NCI-H1092 (cell line): ENCODE data around the gene AQP12A.

ENCODE experiments used
- DNase-seq: peaks from one replicate; lab custom pipeline; 2025; lab: John Stamatoyannopoulos, UW

Gene AQP12A

DNA sequence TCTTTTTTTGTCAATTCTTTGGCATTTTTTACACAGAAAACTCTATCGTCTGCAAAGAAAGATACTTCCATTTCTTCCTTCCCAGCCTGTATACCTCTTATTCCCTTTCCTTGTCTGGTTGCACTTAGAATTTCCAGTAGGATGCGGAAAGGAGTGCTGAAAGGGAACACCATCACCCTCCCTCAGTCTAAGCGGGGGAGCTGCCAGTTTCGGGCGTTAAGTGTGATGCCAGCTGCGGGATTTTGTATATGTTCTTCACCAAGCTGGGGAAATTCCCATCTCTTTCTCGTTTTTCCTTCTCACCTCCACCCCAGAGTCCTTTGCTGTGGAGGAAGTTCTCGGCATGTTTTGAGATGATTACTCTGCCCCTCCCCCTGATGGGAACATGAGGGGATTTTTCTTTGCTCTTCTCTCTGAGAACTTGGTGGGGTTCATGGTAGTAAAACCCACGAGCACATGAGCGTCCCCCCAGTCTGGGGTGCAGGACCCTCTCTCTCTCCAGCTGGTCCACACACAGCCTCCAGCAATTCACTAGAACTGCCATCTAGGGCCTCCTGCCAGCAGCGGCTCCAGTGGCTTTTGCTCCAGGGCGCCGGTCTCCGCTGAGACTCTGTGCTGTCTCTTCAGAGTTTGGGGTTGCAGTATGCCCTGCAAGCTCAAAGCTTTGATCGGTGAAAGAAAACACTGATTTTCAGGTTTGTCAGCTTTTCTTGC, 15.5 kb downstream of the AQP12A start:
- no peak for DNase-seq

DNA sequence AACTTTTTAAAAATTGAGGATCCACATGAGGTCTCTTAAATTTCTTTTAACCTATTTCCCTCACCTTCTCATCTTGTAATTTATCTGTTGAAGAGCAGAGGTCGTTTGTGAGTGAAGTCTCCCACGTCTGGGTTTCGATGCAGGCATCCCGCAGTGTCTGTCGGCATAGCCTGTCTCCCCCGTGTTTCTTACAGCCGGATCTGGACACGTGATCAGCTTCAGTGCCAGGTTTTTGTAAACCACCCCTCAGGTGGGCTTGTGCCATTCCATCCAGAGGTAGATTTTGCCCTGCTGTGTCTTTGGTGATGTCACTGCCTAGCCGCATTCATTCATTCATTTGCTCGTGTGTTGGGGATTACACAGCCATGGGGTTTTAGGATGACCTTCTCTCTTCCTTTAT, 16.2 kb downstream of the AQP12A start:
- DNase-seq = no peak

DNA sequence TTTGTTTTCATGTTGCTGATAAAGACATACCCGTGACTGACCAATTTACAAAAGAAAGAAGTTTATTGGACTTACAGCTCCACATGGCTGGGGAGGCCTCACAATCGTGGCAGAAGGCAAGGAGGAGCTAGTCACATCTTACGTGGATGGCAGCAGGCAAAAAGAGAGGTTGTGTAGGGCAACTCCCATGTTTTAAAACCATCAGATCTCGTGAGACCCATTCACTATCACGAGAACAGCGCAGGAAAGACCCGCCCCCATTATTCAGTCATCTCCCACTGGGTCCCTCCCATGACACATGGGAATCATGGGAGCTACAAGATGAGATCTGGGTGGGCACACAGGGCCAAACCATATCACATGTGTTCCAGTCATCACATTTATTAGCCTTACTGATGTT, 16.8 kb downstream of the AQP12A start:
- DNase-seq = no peak

DNA sequence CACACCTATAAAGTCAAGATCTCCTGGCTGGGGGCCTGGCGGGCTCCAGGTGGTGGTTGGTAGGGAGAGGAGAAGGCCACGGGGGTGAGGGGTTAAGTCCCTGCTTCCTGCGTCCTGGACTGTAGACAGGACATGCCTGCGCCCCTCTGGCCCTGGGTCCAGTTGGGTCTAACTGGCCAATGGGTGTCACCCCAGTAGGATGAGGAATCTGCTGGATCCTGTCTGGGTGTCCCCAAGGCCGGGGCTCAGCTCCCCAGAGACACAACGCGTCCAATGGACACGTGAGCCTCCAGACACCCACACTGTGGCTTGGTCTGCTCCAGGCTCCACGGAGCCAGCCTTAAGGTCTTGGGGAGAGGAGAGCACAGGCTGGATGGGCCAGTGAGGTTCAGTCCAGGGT, 19.6 kb downstream of the AQP12A start:
- no peak for DNase-seq

DNA sequence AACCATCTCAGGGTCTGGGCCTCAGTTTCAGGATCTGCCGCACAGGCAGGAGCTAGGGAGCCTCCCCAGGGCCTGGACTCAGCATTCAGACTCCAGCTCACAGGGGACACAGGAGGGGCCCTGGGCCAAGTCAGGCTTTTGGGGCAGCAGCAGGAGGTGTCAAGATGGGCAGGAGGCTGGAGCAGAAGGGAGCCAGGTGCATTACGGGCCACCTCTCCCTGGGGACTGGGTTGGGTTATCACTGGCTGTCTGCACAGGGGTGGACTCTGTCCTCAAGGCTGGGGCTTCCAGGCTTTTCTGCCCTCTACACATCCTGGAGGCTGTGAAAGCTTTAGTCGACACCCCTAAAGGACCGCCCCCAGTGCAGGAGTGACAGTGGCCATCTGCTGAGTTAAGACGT, 20.0 kb downstream of the AQP12A start:
- DNase-seq = no peak

DNA sequence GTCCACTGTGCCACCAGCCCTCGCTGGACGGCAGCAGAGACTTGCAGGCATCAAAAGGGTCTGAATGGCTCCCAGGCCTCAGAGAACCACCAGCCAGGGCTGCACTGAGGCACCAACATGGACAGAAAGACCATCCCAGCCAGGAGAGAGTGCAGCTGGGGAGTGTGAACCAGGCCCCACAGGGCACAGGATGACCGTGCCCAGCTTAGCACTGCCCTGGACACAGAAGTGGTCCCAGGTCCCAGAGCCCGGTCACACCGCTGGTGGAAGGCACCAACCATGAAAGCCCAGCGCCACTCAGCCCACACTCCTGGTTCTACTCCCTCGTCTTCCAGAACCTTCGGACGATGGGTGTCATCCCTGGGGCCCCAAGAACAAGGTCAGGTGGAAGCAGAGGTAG, 20.5 kb downstream of the AQP12A start:
- no peak for DNase-seq

DNA sequence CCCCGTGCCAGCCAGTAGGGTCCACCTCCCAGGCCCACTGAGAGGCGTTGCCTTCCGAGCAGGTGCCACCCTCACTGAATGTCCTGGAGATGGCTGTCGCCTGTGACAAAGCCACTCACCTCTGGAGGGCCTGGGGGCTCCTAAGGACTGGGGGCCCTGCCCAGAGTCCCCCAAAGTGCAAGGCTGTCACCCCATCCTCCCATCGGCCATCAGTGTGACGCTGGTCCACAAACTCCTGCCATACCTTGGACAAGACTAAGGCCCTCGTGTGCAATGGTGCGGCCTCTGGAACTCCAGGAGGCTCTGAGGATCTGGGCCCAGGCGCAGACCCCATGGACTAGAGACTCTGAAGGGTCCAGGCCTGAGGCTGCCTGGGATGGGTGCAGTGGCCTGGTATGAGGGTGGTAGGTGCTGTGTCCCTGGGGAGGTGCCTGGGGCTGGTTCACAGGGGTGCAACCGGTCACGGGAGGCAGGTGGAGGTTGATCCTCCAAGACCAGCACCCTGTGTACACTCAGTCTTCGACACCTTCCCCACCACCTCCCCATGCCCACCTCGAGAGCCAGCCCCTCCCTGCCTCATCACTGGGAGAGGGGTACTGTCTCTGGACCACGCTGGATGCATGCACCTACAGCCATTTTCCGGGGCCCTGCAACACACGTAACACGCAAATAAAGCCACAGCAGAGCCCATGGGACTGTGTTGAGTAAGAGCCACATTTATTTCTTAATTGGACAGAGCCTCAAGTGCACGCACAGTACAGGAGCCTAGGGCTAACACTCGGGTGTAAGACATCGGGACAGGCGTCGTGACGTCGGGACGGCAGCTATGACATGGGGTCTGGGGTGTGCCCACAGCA, 21.6 kb downstream of the AQP12A start:
- DNase-seq = no peak

DNA sequence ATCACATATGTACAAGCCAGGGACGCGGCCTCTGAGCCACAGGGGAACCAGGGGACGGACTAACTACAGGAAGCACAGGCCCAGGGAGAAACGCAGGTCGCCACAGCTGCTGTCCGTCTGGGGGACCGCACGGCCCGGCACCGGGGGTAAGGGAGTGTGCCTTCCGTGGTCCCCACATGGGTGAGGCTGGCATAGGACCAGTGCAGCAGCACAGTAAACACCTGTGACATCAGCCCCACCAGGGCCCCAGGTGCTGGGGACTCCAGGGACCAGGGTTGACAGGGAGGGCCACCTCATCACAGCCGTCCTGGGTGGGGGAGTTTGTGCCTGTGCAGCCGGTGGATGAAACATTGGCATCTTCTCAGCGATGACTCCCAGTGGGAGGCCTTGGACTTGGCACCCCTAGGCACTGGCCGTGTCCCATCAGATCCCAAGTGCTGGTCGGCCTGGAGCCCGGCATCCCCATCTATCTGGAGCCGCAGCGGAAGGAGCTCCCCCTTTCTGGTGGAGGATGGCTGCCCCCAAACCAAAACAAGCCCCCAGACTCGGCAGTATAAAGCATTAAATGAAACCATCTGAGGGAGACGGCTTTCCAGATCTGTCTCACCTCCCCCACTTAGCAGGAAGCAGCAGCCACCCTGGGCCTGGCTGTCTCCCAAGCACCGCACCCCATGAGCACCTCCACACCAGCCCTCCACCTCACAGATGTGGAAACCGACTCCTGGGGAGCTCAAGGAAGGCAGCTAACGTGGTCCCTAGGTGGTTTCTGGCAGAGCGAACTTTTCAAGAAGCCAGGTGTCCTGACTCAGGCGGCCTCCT, 22.5 kb downstream of the AQP12A start:
- DNase-seq = no peak

DNA sequence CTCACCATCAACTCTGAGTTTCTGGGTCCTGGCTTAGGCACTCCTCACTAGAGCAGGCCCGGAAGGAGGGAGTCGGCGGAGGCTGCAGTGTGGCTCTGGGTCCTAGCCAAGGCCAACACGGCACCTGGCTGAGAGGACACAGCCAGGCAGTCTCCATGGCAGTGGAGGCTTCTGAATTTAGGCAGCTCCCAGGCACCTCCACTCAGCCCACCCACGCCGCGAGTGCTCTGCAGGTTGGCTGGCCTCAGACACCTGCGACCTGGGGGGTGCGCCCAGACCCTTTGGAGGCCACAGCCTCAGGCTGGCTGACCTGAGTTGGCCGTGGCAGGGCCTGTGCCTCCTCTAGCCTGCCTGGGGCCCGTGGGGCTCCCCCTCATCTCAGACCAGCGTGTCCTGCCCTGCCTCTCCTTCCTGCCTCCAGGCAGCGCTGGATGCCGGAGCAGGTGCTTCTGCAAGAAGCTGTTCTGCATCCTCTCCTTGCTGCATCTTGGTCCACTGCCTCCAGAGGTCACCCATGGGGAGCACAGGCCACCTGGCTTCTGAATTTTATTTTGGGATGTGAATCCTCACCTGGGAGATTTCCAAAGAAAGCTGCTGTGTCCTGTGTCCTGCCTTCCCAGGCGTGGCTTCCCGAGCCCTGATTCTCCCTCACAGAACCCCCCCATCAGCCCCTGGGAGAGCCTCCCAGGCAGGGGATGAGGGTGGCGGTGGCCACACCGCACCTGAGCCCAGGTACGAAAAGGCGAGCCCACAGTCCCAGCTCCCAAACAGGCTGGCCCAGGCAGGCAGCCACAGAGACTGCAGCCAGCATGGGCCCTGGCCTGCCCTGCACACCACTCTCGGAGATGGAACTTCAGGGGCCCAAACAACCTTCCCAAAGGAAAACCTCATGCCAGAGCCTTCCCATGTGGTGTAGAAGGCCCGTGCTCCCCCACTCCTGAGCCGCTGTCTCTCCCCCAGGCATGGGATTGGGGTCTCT, 23.4 kb downstream of the AQP12A start:
- DNase-seq = no peak

DNA sequence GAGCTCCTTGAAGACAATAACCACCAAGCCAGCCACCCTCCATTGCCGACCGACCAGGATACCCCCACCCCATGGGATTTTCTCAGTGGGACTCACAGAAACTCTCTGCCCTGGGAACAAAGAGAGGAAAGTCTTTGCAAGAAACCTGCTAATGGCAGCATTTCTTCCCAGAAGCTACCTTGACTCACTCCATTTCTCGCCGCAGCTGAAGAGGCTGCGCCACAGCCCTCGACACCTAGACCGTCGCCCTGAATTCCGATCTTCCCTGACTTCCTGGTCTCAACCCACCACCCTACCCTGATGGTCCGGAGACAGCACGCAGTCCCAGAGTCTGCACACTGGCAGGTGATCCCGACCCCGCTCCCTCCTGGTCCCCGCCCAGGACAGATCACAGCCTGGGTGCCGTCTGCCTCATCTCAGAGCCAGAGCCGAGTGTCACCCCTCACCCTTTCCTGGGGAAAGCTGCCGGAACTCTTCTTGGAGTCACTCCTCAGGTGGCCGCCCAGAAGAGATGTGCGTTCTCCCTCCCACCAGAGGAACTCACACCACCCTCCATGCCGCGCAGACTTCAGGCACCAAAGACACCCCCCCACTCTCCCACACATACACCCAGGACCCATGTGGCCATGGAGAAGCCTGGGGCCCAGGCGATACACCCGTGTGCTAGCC, 24.6 kb downstream of the AQP12A start:
- DNase-seq = no peak

DNA sequence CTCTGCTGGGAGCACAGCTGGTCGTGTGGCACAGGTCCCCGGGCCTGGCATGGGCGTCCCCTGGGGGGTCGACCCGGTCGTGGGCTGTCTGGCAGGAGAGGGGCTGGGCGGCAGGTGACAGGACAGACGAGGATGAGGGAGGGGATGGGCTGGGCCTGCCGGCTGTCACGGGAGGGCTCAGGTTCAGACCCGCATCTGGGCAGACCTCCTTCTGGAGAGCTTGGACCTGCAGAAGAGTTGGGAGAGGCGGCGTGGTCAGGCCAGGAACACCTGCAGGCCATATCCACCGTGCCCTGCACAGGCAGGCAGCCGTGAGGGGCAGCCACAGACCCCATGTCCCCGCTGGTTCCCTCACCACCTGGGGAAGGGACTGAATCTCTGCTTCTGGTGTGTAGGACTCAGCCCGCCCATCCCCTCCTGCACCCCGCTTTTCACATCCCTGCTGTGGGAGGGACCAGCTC, 25.5 kb downstream of the AQP12A start:
- DNase-seq = no peak

DNA sequence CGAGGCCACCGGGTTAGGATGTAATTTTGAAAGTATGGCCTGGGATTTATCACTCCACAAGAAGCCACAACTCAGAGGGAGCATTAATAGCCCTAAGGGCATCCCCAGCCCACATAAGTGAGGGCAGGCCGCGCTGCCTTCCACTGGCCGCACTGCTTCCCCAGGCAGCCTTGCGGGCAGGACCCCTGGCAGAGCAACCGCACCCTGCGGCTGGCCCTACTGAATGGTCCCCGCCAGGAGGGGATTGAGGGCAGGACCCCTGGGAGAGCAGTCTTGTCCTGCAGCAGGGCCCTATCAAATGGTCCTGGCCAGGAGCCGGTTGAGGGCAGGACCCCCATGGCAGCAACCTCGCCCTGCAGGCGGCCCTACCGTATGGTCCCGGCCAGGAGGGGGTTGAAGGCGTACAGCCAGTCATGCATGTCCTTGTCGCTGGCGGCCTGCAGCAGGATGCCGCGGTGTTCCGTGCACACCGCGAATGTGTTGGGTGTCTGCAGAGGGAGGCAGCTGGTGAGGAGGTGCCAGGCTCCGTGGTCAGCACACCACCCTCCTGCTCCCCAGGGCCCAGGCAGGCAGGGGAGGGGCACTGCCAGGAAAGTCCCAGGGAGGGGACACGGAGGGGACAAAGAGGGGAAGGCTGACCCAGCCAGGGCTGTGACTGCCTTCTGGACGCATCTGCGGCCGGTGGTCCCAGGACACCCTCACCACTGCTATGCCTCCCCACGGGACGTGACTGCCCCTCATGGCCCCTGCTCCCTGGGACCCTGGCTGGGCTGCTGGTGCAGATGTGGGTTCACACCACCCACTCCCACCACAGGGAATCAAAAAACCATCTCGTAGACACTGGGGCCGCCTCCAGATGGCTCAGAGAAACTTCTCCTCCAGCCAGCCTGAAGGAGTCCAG, 26.3 kb downstream of the AQP12A start:
- DNase-seq = no peak

DNA sequence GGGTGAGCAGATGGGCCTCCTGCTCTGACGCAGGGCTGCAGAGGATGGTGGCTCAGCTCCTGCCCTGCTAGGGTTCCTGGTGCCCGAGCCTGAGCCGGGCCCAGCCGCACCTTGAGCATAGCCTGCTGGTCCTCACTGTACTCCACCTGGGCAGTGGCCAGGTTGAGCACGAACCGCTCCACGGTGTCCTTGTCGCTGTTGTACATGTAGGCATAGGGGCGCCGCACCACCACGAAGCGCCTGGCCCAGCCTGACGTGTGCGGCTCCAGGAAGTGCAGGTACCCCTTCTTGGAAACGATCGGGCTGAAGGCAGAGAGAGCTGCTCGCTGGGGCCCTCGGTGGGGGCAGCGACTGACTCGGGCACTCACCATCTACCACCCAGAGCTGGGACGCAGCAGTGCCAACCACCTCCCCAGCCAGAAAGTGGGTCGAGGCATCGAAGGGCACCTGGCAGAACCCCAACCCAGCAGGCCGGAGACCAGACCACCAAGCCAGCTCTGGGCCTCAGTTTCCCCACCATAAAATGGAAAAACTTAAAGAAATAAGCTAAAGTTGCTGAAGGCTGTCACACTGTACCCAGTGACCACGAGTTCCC, 27.3 kb downstream of the AQP12A start:
- DNase-seq = no peak

DNA sequence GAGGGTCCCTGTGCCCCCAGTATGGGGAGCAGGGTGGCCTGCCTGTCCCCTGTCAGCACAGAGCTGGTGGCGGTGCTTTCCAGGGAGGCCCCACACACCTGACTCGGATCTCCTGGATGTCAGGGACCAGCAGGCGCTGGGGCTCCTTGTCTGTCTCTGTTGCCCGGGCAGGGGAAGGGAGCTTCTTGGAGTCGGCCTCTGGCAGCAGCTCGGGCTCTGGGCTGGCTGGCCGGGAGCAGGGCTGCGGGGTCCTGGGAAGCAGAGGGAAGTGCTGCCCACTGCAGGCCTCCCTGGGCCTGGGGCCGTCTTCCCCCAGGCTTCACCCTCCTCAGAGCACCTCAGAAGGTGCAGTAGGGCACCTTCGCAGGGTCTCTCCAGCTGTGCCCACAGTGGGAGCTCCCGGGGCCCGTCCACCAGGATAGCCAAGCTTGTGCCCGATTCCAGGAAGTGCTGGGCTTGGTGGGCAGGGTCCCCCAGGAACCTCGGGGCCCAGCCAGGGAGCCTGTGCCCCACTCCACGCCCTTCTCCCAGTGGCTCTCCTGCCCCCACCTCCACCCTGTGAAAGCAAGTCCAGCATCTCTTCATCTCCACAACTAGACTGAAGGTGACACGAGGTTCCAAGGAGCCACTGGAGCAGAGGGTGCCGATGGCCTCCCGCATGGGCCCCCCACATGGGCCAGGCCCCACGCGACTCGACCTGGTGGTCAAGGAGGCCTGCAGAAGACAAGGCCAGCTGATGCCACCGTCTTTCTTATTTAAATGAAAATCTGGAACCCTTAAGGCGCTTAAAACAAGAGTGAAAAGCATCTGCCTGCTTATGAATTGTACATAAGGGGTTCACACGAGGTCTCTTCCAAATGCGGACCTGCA, 28.2 kb downstream of the AQP12A start:
- no peak for DNase-seq

DNA sequence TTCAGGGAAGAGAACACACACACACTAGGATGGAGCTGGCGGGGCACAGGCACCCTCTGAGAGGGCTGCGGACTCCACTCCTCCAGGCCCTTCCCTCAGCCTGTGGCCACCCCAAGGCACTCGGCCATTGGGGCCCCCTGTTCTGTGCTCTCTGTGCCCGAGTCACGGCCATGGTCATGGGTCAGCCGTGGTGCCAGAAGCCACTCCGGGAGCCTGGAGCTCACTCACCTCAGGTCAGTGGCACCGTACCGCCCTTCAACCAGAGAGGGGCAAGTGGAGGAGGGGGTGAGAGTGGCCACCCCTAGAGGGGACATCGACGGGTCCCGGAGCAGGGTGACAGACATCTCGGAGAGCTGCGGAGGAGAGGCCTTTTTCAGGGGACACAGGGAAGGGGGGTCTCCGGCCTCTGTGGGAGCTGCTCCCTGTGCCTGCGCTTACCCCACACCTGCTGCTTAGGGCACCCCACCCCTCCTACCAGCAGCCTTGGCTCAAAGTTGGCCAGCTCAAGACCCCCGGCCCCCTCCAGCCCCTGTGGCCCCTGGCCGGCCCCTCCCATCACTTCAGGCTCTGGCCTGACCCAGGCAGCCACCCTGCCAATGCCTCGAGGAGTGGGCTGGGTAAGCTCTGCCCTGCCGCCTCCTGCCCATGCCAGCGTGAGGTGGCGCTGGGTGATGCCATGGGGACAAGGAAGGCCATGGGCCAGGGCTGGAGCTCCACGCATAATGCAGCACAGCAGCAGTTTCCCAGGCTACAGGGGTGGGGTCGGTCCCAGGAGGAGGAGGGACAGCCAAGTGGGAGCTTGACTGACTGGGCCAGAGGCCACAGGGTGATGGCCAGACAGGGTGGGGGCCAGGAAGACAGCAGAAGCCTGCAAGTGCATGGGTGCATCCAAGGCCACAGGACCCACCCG, 29.3 kb downstream of the AQP12A start:
- no peak for DNase-seq

DNA sequence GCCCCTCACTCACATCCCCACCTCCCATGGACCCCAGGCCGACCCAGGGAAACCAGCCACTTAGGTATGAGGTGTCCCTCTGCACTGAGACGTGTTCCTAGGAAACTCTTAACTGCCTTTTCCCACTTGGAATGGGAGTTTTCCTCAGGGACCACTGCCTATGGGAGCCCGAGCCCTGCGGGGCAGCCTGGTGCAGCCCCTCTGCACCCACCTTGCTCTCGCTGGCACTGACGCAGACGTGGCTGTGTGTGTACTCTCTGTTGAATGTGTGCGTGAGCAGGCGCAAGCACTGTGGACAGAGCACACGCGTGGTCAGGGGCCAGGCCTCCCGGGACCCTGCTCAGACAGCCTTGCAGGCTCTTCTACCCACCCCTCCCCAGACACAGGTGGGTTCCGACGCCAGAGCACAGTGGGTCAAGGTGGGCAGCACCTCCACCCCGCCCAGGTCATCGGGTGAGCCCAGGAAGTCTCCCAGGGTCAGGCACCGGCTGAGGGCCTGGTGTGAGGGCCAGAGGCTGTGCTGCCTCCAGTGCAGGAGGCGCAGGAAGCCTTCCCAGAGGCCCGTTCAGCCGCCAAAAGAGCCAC, 30.0 kb downstream of the AQP12A start:
- no peak for DNase-seq

DNA sequence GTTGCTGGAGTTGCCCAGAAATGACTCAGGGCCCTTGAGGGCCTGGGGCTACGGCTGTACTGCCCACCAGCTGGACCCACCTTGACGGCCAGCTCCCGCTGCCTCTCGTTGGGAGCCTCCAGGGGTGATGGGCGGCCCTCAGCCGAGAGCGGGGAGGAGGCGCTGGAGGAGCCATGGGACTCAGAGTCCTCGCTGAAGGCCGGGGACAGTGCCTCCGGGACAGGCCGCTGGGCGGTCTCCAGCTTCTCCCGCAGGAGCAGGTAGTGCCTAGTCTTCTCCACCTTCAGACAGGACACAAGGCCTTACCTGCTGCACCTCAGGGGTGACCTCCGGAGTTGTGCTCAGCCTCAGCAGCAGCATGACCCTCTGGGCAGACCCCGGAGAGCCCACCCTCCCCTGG, 30.7 kb downstream of the AQP12A start:
- DNase-seq = no peak
